ENCODE results near the gene CRYGD. TPM values are rescaled to one million over a fixed set of nuclear protein-coding genes. Genes with fewer than 3 reads are reported as not detected.

The CRYGD gene
- total RNA-seq, 1 experiment from 2014 or later = 4.6 TPM

GRCh38 chr2:208093128-208093527, 31.2 kb downstream of the CRYGD start (continued):
- TF ChIP-seq MAX (CRISPR knock-in tag; IDR thresholded peaks at IDR 0.05) (no peak), CBFB (CRISPR knock-in tag; IDR thresholded peaks at IDR 0.05; ENCODE audit: low read depth) (no peak), RELA (CRISPR knock-in tag; IDR thresholded peaks at IDR 0.05; ENCODE audit: borderline replicate concordance) (no peak), ZMAT4 (CRISPR knock-in tag; IDR thresholded peaks at IDR 0.05) (no peak), ZNF416 (CRISPR knock-in tag; IDR thresholded peaks at IDR 0.05) (no peak), ZNF121 (CRISPR knock-in tag; IDR thresholded peaks at IDR 0.05) (no peak), FOXK1 (CRISPR knock-in tag; IDR thresholded peaks at IDR 0.05) (no peak), MYBL2 (CRISPR knock-in tag; IDR thresholded peaks at IDR 0.05) (no peak), ATF3 (CRISPR knock-in tag; conservative IDR thresholded peaks at IDR 0.05) (no peak), ZNF425 (CRISPR knock-in tag; conservative IDR thresholded peaks at IDR 0.05) (no peak), NR3C1 (CRISPR knock-in tag; conservative IDR thresholded peaks at IDR 0.05; ENCODE audit: low read depth) (no peak)

- H3K27me3 Mint-ChIP-seq (ENCODE audit: low read depth) = no peaks in the 10 kb centered on the region
- no peaks in the 10 kb centered on the region for H3K4me1 Mint-ChIP-seq
- no peak for DNase-seq (ENCODE audit: low spot score)
- no peak overlapping the region for H3K27ac Mint-ChIP-seq
- H3K9me3 Mint-ChIP-seq = peaks cover 14% of the 10 kb centered on the region
- H3K36me3 Mint-ChIP-seq = peaks cover 4% of the 10 kb centered on the region; the same call in 1 of the 2 replicates
- POLR2A ChIA-PET = no interaction called here
- H3K4me3 Mint-ChIP-seq = no peak overlapping the region
- CTCF ChIA-PET = interaction anchor here (0.7 to 1.2 kb wide), 2 partner anchors 10 to 83 kb away, joined by 4 to 5 read pairs; no protein-coding TSS in a partner anchor
- ATAC-seq = no peak
- TF ChIP-seq NFATC4 (CRISPR knock-in tag; IDR thresholded peaks at IDR 0.05) (no peak), ZNF425 (CRISPR knock-in tag; conservative IDR thresholded peaks at IDR 0.05) (no peak), MAX (CRISPR knock-in tag; IDR thresholded peaks at IDR 0.05) (no peak), USF1 (CRISPR knock-in tag; IDR thresholded peaks at IDR 0.05) (no peak), GRHL2 (CRISPR knock-in tag; IDR thresholded peaks at IDR 0.05; ENCODE audit: insufficient replicate concordance, severe bottlenecking) (no peak), JUN (CRISPR knock-in tag; IDR thresholded peaks at IDR 0.05) (no peak), ZNF532 (CRISPR knock-in tag; IDR thresholded peaks at IDR 0.05; ENCODE audit: borderline replicate concordance) (no peak), NR2C2 (CRISPR knock-in tag; IDR thresholded peaks at IDR 0.05) (no peak), RORB (CRISPR knock-in tag; IDR thresholded peaks at IDR 0.05) (no peak), FOXK1 (CRISPR knock-in tag; IDR thresholded peaks at IDR 0.05) (no peak), IRF1 (CRISPR knock-in tag; IDR thresholded peaks at IDR 0.05) (no peak), NFYB (CRISPR knock-in tag; conservative IDR thresholded peaks at IDR 0.05; ENCODE audit: low read depth) (no peak), HMGA2 (CRISPR knock-in tag; IDR thresholded peaks at IDR 0.05) (no peak)
Measured at GRCh38 chr2:208092093-208092832, 32.1 kb downstream of the CRYGD start.
